Esophagus muscularis mucosa (tissue), 4 donors: ENCODE measurements around the gene ANK3.

Experiments used
- CTCF ChIP-seq, 3 experiments: fragments of 200-600 bp in 2 of 3; fragments of 450-650 bp in 1 of 3; sonication (generic) in 2 of 3; IDR thresholded peaks; one replicate each; pipeline ENCODE4 v1.5.1; 2017 to 2019; ENCODE audit warnings: antibody characterized with exemption in 3 of 3, mild to moderate bottlenecking in 2 of 3, moderate library complexity in 1 of 3
- EP300 ChIP-seq: sonication (generic); formaldehyde crosslinking; IDR thresholded peaks from one replicate; pipeline ENCODE4 v1.6.1; 2017; ENCODE audit warnings: antibody characterized with exemption
- POLR2A ChIP-seq: fragments of 450-650 bp; IDR thresholded peaks from one replicate; pipeline ENCODE4 v1.6.1; 2017; ENCODE audit warnings: antibody characterized with exemption, moderate library complexity, mild to moderate bottlenecking, low read depth
- POLR2AphosphoS5 ChIP-seq, 2 donors: sonication (generic); formaldehyde crosslinking; IDR thresholded peaks; one replicate each; pipeline ENCODE4 v1.6.1; 2017; ENCODE audit warnings: antibody characterized with exemption in 2 of 2

DNA sequence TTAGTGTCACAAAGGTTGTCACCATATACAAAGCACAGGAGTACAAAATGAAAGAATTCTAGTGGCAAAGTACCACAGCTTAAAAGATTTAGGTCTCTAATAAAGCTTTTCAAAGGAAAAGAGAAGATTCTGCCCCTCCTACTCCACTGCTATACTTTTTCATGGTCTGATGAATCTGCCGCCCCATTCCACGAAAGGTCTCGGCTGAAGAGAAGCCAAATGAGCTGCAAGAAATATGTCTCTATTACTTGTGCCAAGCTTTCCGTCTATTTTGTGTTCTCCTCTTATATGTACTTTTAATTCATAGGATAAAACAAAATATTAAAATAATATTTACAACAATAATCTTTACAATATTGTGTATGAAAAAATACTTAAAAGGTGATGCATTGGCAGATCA is 222.6 kb downstream of the ANK3 start:
- TF ChIP-seq CTCF (IDR thresholded peaks at IDR 0.05): no peak
- no peak for TF ChIP-seq POLR2A
- TF ChIP-seq POLR2AphosphoS5 (IDR thresholded peaks at IDR 0.05): no peak
- TF ChIP-seq EP300: no peak
